NT2/D1 (cell line): ENCODE data around the gene C2orf81.
"Not testable (repeated sequence)": the region's sequence is repeated elsewhere in the genome, so short reads cannot be mapped to it uniquely, and the experiment has no call there.

ENCODE experiments used
- YY1 ChIP-seq: IDR thresholded peaks from 2 replicates; pipeline ENCODE4 v1.6.1; 2011; ENCODE audit not compliant: insufficient read length, insufficient read depth
- ZNF274 ChIP-seq: IDR thresholded peaks from 2 replicates; pipeline ENCODE4 v1.6.1; 2011; ENCODE audit warnings: mild to moderate bottlenecking, low read depth, low read length

DNA sequence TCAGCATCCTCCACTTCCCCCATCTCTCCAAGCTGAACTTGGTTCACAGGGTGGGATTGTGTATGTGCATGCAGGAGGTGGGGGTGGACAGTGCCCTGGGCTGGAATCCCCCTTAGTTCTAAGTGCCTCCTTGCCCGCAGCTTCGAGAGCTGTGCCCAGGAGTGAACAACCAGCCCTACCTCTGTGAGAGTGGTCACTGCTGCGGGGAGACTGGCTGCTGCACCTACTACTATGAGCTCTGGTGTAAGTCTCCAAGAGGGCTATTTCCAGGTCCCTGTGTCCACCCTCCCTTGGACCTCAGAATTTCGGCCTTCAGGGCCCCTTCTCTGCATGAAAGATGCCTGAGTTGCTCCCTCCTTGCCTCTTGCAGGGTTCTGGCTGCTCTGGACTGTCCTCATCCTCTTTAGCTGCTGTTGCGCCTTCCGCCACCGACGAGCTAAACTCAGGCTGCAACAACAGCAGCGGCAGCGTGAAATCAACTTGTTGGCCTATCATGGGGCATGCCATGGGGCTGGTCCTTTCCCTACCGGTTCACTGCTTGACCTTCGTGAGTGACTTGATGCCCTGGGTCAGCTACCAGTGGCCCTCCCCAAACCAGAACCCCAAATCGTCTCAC is 38.2 kb upstream of the C2orf81 start:
- TF ChIP-seq YY1, ZNF274: not testable (repeated sequence)
